Esophagus (tissue), 2 donors: Measurements from ENCODE around the gene HLA-E. TPM values are rescaled to one million over a fixed set of nuclear protein-coding genes. Genes with fewer than 3 reads are reported as not detected.

ENCODE experiments used
- H3K27ac ChIP-seq, 2 donors: one replicate each; pipeline ENCODE4 v1.5.1; 2013; ENCODE audit warnings: low read depth in 2 of 2, mild to moderate bottlenecking in 2 of 2, inconsistent platforms in 1 of 2, low read length in 1 of 2, moderate library complexity in 1 of 2
- H3K27me3 ChIP-seq, 2 donors: one replicate each; pipeline ENCODE4 v1.6.1; 2013; ENCODE audit warnings: low read length in 2 of 2, control low read depth in 1 of 2, mild to moderate bottlenecking in 1 of 2; ENCODE audit not compliant: insufficient read depth in 2 of 2, control insufficient read depth in 1 of 2
- H3K36me3 ChIP-seq, 2 donors: one replicate each; pipeline ENCODE4 v1.6.1; 2013; ENCODE audit warnings: low read length in 1 of 2; ENCODE audit not compliant: control insufficient read depth in 2 of 2, insufficient read depth in 2 of 2
- H3K4me1 ChIP-seq, 2 donors: one replicate each; pipeline ENCODE4 v1.6.1; 2013; ENCODE audit warnings: low read length in 1 of 2; ENCODE audit not compliant: control insufficient read depth in 2 of 2, insufficient read depth in 2 of 2
- H3K4me3 ChIP-seq, 2 donors: one replicate each; pipeline ENCODE4 v1.5.1; 2013; ENCODE audit warnings: low read length in 2 of 2, mild to moderate bottlenecking in 2 of 2, low read depth in 1 of 2, moderate library complexity in 1 of 2
- H3K9me3 ChIP-seq, 2 donors: one replicate each; pipeline ENCODE4 v1.6.1; 2013; ENCODE audit warnings: mild to moderate bottlenecking in 2 of 2, low read depth in 1 of 2, low read length in 1 of 2, moderate library complexity in 1 of 2; ENCODE audit not compliant: control insufficient read depth in 2 of 2, insufficient read depth in 1 of 2
- WGBS, 2 donors: extraction: QIAGEN DNeasy Blood & Tissue Kit; methylation state at CpG; one replicate each; pipeline ENCODE4 v1.1.7; 2013; 5-methylcytosine and 5-hydroxymethylcytosine counted together
- polyA plus RNA-seq, 2 donors: library from polyadenylated mRNA; stranded (reverse); fragments of 200-250 nt; gene quantifications; one replicate each; pipeline ENCODE4 v1.2.3, GENCODE V29; 2013
- donor health status: healthy with polysubstance abuse.
- donor health status: Bipolar disorder and iron deficiency.

The HLA-E gene
- polyA plus RNA-seq, 2 donors: 162 to 196 TPM

DNA sequence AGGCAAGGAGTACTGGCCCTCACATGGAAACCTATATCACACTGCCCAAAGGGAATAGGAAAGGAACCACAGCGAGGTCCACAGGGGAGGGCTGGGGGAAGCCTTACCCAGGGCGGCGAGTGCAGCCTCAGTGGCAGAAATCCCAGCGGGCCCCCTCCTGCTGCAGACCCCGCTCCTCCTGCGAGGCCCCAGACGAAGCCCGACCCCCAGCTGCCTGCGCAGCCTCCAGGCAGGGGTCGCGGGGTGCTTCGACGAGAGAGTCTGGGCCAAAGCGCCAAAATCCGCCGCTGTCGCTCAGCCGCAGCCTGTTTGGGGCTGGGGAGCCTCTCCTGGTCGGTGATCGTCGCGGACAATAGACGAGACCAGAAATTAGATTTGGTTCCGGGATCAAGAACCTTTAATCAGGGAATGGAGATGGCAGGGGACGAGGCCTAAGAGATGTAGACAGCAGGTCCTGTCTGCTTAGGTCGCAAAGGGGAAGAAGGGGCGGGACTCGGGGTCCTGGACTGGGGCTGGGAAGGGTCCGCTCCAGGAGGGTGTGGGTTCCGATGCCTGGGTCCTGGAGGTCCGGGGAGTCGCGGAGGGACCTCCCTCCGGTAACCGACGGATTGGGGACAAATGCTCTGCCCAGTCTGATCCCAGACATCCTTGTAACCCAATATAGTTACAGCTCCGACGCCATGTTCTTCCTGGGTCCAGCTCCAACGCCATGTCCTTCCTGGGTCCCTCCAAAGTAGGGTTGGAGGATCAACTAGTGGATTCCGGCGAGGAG lies 36.4 kb upstream of the HLA-E start:
- Histone ChIP-seq H3K36me3 (no peaks in the 10 kb centered on the region), H3K9me3 (peaks cover 0 to 2% of the 10 kb centered on the region in 2 donors), H3K4me3 (no peak overlapping the region), H3K27me3 (peaks cover 0 to 20% of the 10 kb centered on the region in 2 donors), H3K4me1 (peaks cover 5 to 7% of the 10 kb centered on the region in 2 donors), H3K27ac (no peak overlapping the region)
- WGBS, 2 donors: 30 to 42% methylated on average over 41 of the region's 41 CpGs

DNA sequence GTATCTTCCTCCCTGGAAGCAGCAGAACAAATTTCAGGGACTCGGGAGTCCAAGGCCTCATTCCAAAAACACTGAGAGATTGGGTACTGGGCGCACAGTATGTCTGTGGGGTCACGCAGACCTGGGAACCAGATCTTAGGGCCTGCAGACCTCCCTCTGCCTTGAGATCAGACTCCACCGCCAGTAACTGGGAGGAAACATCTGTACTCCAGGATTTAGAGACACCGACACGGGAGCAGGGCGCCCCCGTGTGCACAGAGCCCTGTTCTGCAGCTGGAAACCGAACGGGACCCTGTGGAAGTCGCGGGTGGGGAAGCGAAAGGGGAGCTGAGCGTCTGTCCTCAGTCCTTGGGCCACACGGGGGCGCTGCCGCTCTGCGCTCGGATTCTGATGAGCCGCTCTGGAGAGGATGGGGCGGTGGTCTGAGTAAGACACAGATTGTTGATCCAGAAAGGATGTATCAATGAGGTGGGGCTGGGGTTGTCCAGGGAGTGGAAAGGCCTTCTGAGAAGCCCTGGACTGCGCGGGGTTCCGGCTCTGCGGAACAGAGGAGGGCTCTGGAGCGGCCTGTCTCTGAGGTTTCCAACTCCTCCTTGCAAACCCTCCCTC lies 35.7 kb upstream of the HLA-E start:
- 10% methylated on average over 26 of the region's 26 CpGs for WGBS, 2 donors
- Histone ChIP-seq H3K4me1 (peaks cover 5 to 7% of the 10 kb centered on the region in 2 donors), H3K27me3 (peaks cover 0 to 18% of the 10 kb centered on the region in 2 donors), H3K36me3 (no peaks in the 10 kb centered on the region), H3K27ac (no peak overlapping the region), H3K4me3 (no peak overlapping the region), H3K9me3 (peaks cover 0 to 2% of the 10 kb centered on the region in 2 donors)

DNA sequence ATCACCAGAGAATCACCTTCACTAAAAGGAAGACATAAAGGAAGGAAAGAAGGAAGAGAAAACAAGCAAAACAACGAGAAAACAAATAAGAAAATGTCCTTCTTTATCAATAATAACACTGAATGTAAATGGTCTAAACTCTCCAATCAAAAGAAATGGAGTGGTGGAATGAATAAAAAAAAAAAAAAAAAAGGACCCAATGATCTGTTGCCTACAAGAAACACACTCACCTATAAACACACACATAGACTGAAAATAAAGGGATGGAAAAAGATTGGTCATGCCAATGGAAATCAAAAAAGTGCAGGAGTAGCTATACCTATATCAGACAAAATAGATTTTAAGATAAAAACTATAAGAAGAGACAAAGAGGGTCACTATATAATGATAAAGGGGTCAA lies 30.2 kb upstream of the HLA-E start:
- no peak overlapping the region for H3K4me3 ChIP-seq
- H3K27me3 ChIP-seq: peaks cover 9 to 23% of the 10 kb centered on the region in 2 donors
- H3K4me1 ChIP-seq: peaks cover 0 to 3% of the 10 kb centered on the region in 2 donors
- no peaks in the 10 kb centered on the region for H3K36me3 ChIP-seq
- peaks cover 0 to 5% of the 10 kb centered on the region in 2 donors for H3K9me3 ChIP-seq
- WGBS, 2 donors: 29 to 37% methylated on average over 1 of the region's 1 CpG
- no peak overlapping the region for H3K27ac ChIP-seq

DNA sequence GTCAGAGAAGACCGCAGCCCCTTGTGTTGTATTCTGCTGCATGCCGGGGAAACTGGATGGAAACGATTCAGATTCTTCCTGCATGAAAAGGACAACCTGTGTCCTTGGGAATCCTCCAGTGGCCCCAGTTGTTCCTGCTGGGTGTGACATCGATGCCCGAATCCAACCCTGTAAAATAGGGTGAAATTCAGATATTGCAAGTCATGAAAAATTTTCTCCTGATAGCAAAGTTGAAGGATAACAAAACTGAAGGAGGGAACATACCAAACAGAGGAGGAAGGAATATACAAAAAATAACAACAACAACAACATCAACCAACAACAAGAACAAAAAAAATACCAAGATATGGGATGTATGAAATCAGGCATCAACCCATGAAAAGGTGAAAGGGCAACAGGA lies 28.3 kb upstream of the HLA-E start:
- Histone ChIP-seq H3K27me3 (peaks cover 9 to 36% of the 10 kb centered on the region in 2 donors), H3K27ac (no peak overlapping the region), H3K36me3 (no peaks in the 10 kb centered on the region), H3K4me1 (peaks cover 0 to 3% of the 10 kb centered on the region in 2 donors), H3K9me3 (peaks cover 0 to 9% of the 10 kb centered on the region in 2 donors), H3K4me3 (no peak overlapping the region)
- 72 to 75% methylated on average over 5 of the region's 5 CpGs for WGBS, 2 donors

DNA sequence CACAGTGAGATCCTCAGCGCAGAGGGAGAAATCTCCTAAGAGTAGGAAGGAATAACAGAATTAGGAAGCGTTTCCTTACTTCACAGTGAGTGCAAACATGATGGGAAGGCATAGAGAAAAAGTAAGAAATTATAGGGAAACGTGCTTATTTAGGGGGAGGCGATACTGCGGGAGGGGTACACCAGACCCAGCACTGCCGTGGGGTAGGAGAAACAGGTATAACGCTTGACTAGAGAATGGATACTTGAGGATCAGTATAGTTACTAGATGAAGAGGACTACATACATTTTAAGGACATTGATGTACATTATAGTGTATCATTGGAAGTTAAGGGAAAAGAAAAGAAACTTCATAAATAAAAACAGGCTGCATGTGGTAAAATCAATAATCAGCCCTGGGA lies 26.8 kb upstream of the HLA-E start:
- 54 to 59% methylated on average over 7 of the region's 7 CpGs for WGBS, 2 donors
- Histone ChIP-seq H3K4me3 (no peak overlapping the region), H3K4me1 (peaks cover 0 to 3% of the 10 kb centered on the region in 2 donors), H3K9me3 (peaks cover 0 to 9% of the 10 kb centered on the region in 2 donors), H3K27ac (no peak overlapping the region), H3K36me3 (no peaks in the 10 kb centered on the region), H3K27me3 (peaks cover 9 to 37% of the 10 kb centered on the region in 2 donors)

DNA sequence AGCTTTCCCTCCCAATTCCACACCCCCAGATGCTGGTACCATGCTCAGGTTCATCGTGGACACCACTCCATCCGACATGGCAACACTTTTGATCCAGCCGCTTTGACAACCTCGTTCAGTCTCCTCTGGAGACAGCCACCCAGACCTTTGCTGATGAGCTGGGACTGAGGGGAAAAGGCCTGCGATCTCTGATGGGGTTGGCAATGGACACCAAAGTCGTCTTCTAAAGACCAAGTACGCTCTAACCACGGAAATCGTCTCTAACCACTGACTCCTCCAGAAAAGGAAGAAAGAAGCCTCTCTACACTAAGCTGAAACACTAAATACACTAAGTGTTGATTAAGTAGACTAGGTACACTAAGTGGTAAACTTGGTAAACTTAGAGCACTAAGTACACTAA lies 26.1 kb upstream of the HLA-E start:
- Histone ChIP-seq H3K27me3 (peaks cover 9 to 38% of the 10 kb centered on the region in 2 donors), H3K4me1 (peaks cover 0 to 3% of the 10 kb centered on the region in 2 donors), H3K4me3 (no peak overlapping the region), H3K36me3 (no peaks in the 10 kb centered on the region), H3K27ac (no peak overlapping the region), H3K9me3 (peaks cover 0 to 9% of the 10 kb centered on the region in 2 donors)
- 48 to 52% methylated on average over 9 of the region's 9 CpGs for WGBS, 2 donors

DNA sequence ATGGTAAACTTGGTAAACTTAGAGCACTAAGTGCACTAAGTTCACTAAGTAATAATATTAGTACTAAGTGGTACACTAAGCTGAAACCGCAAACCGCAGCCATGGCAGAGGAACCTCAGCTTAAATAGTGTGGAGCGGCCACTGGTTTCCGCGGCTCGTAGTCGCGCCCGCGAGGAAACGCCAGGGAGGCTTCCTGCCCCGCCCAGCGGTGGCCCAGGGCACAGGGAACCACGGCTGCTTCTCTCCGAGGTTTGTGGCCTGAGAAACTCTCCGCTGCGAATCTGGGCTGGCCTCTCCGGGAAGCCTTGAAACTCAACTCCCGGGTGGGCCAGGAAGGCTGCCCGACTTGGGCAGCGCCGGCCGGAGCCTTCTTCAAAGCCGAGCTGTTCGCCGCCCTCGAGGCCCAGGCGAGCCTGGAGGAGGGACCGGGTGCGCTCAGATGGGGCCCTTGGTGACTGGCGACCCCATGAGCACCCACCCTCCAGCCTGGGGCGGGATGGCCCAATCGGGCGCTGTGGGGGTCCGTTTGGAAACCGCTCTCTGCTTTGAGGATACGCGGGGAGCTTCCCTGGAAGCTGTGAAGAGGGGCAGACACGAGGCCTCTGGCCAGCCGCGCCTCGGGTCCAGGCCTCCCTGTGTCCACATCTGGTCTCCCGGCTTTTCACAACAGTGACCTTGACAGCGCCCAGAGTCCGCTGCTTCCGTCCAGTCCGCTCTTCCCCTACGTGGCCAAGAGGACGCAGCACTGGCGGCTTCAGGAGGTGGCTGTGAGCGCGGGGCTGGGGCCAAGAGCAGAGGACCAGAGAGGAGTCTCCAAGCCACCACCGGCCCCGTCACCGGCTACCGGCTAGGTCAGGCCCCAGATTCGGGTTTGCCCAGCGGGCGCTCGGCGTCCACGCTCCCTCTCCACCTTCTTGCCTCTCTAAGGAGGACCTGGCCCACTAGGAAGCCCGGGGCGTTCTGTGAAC lies 25.4 kb upstream of the HLA-E start:
- peaks cover 9 to 35% of the 10 kb centered on the region in 2 donors for H3K27me3 ChIP-seq
- WGBS, 2 donors: 15 to 16% methylated on average over 64 of the region's 64 CpGs
- no peak overlapping the region for H3K27ac ChIP-seq
- no peaks in the 10 kb centered on the region for H3K36me3 ChIP-seq
- H3K4me3 ChIP-seq: no peak overlapping the region
- H3K4me1 ChIP-seq: peaks cover 0 to 3% of the 10 kb centered on the region in 2 donors
- peaks cover 0 to 9% of the 10 kb centered on the region in 2 donors for H3K9me3 ChIP-seq

DNA sequence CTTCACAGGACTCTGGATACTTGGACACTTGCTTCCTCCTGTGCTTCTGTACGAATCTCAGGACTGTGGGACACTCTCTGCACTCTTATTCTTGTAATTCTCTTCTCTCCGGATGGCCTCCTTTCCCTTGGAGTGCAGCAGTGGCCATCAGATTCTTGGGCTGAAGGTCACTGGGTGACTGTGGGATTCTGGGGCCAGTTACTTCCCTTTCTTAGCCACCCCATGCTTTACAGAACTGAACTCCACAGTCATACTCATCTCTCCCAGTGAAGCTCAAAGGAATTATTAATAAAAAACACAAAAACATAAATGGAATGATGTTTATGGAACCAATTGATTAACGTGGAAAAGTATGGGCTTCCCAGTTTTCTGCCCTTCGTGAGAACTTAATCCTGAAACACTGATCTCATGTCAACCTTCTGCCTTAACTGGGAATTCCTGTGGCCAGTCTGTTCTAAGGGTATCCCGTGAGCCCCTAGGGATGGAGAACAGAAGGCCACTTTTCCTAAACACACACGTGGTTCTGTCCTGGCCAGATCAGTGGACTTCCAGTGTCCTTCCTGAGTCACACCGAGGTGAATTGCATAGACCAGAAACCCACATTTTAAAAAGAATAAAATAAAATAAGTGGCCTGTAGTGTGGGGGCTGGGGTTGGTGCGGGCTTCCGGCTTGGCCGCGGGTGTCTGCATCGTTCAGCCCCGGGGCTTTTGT lies 23.6 kb upstream of the HLA-E start:
- no peak overlapping the region for H3K27ac ChIP-seq
- 10 to 11% methylated on average over 13 of the region's 13 CpGs for WGBS, 2 donors
- H3K4me3 ChIP-seq: peak overlapping the region in 1 of 2 donors; percentile 66
- H3K4me1 ChIP-seq: peaks cover 0 to 3% of the 10 kb centered on the region in 2 donors
- H3K36me3 ChIP-seq: no peaks in the 10 kb centered on the region
- H3K9me3 ChIP-seq: peaks cover 0 to 4% of the 10 kb centered on the region in 2 donors
- H3K27me3 ChIP-seq: peaks cover 5 to 30% of the 10 kb centered on the region in 2 donors

DNA sequence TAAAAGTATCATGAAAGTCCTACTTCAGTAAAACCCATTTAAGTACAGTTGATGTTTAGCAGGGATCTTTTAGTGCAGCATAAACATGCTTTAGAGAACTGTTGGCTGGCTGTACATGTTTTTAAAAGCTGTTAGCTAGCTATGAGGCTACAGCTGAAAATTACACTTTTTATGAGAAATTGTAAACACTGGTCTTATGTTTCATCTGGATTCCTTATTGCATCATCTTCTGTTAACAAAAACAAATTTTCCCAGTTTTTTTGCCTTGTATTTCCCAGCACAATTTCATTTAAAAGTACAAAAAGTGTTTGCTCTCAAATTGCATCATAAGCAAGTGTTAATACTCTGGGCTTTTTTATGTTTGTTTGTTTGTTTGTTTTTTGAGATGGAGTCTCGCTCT lies 18.3 kb upstream of the HLA-E start:
- Histone ChIP-seq H3K27ac (no peak overlapping the region), H3K4me3 (no peak overlapping the region), H3K4me1 (no peaks in the 10 kb centered on the region), H3K9me3 (no peaks in the 10 kb centered on the region), H3K36me3 (no peaks in the 10 kb centered on the region), H3K27me3 (peaks cover 3 to 6% of the 10 kb centered on the region in 2 donors)
- 79 to 100% methylated on average over 1 of the region's 1 CpG for whole genome bisulfite sequencing, 2 donors
